ENCODE results near the gene STIMATE. TPM values are rescaled to one million over a fixed set of nuclear protein-coding genes. Genes with fewer than 3 reads are reported as not detected.

Gene STIMATE
- total and polyA plus RNA-seq, 2 donors from 2014 or later, result 21.4 to 23.3 TPM

DNA sequence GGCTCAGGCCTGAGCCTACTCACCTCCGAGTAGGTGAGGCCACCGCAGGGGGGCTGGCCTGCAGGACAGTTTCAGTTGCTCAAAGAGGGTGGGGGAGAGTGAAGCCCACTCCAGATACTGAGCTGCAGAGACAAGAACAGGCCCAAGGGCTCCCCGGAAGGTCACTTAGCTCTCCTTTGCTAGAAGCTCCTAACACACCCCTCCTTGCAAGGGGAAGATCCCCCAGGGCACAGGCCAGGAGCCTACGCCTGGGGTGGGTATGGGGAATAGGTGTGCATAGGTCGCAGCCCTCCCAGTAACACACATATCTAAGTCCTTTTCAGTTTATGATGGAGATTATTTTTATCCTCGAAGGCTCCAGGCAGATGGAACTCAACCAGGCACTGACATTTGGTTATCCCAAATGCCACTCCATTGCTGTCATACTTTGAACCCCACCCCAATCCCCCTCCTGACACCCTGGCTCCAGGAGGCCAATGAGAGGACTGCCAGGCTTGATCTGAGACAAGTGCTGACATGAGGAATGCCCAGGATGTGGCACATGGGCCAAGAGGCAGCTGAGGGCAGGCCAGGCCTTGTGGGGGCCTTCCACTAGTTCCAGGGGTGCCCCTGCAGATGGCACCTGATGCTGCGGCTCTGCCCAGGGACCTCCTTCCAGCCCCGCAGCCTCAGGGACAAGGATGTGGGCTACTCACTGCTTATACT lies 61.4 kb downstream of the STIMATE start:
- Histone ChIP-seq H3K9me3 (ENCODE audit: control insufficient read depth in 2 of 3, insufficient read depth in 1 of 3, low read length in 3 of 3) (no peaks in the 10 kb centered on the region), H3K4me3 (ENCODE audit: low read length in 3 of 3) (no peak overlapping the region), H3K27me3 (ENCODE audit: control insufficient read depth, insufficient read depth, low read length) (no peaks in the 10 kb centered on the region), H3K36me3 (ENCODE audit: control insufficient read depth in 2 of 3, insufficient read depth in 3 of 3, low read length in 3 of 3) (peaks cover 0 to 9% (median 3%) of the 10 kb centered on the region in 3 donors), H3K27ac (ENCODE audit: low read depth in 2 of 2, low read length in 2 of 2) (no peak overlapping the region), H3K9ac (ENCODE audit: low read length in 3 of 3) (no peak overlapping the region), H3K4me1 (ENCODE audit: control insufficient read depth in 2 of 3, insufficient read depth in 2 of 3, low read depth in 1 of 3, low read length in 3 of 3) (no peaks in the 10 kb centered on the region)
- no peak for TF ChIP-seq CTCF (IDR thresholded peaks at IDR 0.05; ENCODE audit: borderline replicate concordance, extremely low read depth, insufficient read depth)
- FAIRE-seq (no peak), DNase-seq (peak in 1 of 5 donors; percentile 43)
- intact Hi-C loops (cut with DNase I), result no loop called here

DNA sequence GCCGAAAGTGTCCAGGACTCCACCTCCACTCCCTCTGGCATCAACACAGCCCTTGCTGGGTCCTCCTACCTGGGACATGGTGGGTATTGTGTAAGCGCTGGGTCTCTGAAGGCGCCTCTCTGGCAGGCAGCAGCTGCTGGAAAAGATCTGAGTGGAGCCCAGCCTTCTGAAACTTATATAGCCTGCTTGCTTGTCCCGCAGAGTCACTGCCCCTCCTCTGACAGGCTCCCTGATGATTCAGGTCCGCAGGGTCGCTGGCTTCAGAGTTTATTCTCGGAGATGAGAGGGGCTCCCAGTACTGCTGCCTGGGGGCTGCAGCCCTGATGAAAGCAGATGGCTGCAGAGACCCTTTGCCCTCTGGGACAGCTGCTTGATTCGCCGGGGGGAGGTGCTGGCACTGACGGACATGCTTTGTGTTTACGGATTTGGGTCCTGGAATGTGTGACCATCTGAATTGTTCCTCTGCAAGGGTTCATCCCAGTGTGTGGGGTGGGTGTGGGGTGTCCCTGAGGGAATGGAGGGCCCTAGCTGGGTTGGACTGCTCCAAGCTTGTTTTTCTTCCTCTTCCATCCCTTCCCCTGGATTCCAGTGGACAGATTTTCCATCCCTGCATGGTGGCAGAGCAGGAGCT lies 62.4 kb downstream of the STIMATE start, which contains the start of gene MUSTN1:
Gene MUSTN1 (minus strand): TSS at position 149 of the 631 bp plus-strand sequence. CDS start 71 bp downstream, at position 78.
- H3K27me3 ChIP-seq (ENCODE audit: control insufficient read depth, insufficient read depth, low read length), result no peaks in the 10 kb centered on the region
- intact Hi-C loops (cut with DNase I), result no loop called here
- no peaks in the 10 kb centered on the region for H3K4me1 ChIP-seq (ENCODE audit: control insufficient read depth in 2 of 3, insufficient read depth in 2 of 3, low read depth in 1 of 3, low read length in 3 of 3)
- FAIRE-seq (no peak), DNase-seq (peak; percentile 37 to 71 (median 49))
- no peak within 1 kb of the TSS for H3K27ac ChIP-seq (ENCODE audit: low read depth in 2 of 2, low read length in 2 of 2)
- no peaks in the 10 kb centered on the region for H3K9me3 ChIP-seq (ENCODE audit: control insufficient read depth in 2 of 3, insufficient read depth in 1 of 3, low read length in 3 of 3)
- TF ChIP-seq CTCF (IDR thresholded peaks at IDR 0.05; ENCODE audit: borderline replicate concordance, extremely low read depth, insufficient read depth), result no peak
- H3K9ac ChIP-seq (ENCODE audit: low read length in 3 of 3), result no peak within 1 kb of the TSS
- H3K36me3 ChIP-seq (ENCODE audit: control insufficient read depth in 2 of 3, insufficient read depth in 3 of 3, low read length in 3 of 3), result peaks cover 0 to 9% (median under 1%) of the 10 kb centered on the region in 3 donors
- no peak within 1 kb of the TSS for H3K4me3 ChIP-seq (ENCODE audit: low read length in 3 of 3)

- Histone ChIP-seq H3K4me3 (ENCODE audit: low read length in 3 of 3) (no peak overlapping the region), H3K27ac (ENCODE audit: low read depth in 2 of 2, low read length in 2 of 2) (no peak overlapping the region), H3K4me1 (ENCODE audit: control insufficient read depth in 2 of 3, insufficient read depth in 2 of 3, low read depth in 1 of 3, low read length in 3 of 3) (peaks cover 0 to 3% (median 0%) of the 10 kb centered on the region in 3 donors), H3K36me3 (ENCODE audit: control insufficient read depth in 2 of 3, insufficient read depth in 3 of 3, low read length in 3 of 3) (peaks cover 0 to 4% (median 0%) of the 10 kb centered on the region in 3 donors), H3K9me3 (ENCODE audit: control insufficient read depth in 2 of 3, insufficient read depth in 1 of 3, low read length in 3 of 3) (no peaks in the 10 kb centered on the region), H3K27me3 (ENCODE audit: control insufficient read depth, insufficient read depth, low read length) (no peaks in the 10 kb centered on the region), H3K9ac (ENCODE audit: low read length in 3 of 3) (no peak overlapping the region)
- DNase-seq (peak in 1 of 5 donors; percentile 12), FAIRE-seq (no peak)
- no peak for TF ChIP-seq CTCF (IDR thresholded peaks at IDR 0.05; ENCODE audit: borderline replicate concordance, extremely low read depth, insufficient read depth)
- intact Hi-C loops (cut with DNase I), result no loop called here
Observed at GRCh38 chr3:52833202-52833601, 64.1 kb downstream of the STIMATE start.

Measured in kidney (tissue), 14 donors.